Vagina (tissue), 2 donors: ENCODE results near the gene AP4E1.

Experiments used
- POLR2A ChIP-seq, 2 donors: fragments of 450-650 bp; IDR thresholded peaks; one replicate each; pipeline ENCODE4 v1.6.1; 2017; ENCODE audit warnings: antibody characterized with exemption in 2 of 2, mild to moderate bottlenecking in 2 of 2, moderate library complexity in 2 of 2
- POLR2AphosphoS5 ChIP-seq, 2 donors: sonication (generic); formaldehyde crosslinking; IDR thresholded peaks; one replicate each; pipeline ENCODE4 v1.9.0; 2017; ENCODE audit warnings: antibody characterized with exemption in 2 of 2, mild to moderate bottlenecking in 2 of 2, low read depth in 1 of 2; ENCODE audit not compliant: insufficient read depth in 1 of 2
- TF ChIP-seq, protein P1 (sequence below), 3 experiments: fragments of 450-650 bp in 2 of 3; fragments of 200-600 bp in 1 of 3; sonication (generic) in 1 of 3; IDR thresholded peaks; one replicate each; pipeline ENCODE4 v1.5.1; 2017 to 2019; ENCODE audit warnings: antibody characterized with exemption in 3 of 3, mild to moderate bottlenecking in 2 of 3, moderate library complexity in 2 of 3

- TF ChIP-seq, protein P1, sequence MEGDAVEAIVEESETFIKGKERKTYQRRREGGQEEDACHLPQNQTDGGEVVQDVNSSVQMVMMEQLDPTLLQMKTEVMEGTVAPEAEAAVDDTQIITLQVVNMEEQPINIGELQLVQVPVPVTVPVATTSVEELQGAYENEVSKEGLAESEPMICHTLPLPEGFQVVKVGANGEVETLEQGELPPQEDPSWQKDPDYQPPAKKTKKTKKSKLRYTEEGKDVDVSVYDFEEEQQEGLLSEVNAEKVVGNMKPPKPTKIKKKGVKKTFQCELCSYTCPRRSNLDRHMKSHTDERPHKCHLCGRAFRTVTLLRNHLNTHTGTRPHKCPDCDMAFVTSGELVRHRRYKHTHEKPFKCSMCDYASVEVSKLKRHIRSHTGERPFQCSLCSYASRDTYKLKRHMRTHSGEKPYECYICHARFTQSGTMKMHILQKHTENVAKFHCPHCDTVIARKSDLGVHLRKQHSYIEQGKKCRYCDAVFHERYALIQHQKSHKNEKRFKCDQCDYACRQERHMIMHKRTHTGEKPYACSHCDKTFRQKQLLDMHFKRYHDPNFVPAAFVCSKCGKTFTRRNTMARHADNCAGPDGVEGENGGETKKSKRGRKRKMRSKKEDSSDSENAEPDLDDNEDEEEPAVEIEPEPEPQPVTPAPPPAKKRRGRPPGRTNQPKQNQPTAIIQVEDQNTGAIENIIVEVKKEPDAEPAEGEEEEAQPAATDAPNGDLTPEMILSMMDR (IDR thresholded peaks at IDR 0.05) = no peak
- no peak for TF ChIP-seq POLR2AphosphoS5 (IDR thresholded peaks at IDR 0.05; ENCODE audit: insufficient read depth in 1 of 2, low read depth in 1 of 2)
- TF ChIP-seq POLR2A (IDR thresholded peaks at IDR 0.05) = no peak
Measured at GRCh38 chr15:50916400-50916799, 7.9 kb downstream of the AP4E1 start.
